Body of pancreas (tissue), 4 donors: Measurements from ENCODE around the gene POU2AF1. TPM values are rescaled to one million over a fixed set of nuclear protein-coding genes. Genes with fewer than 3 reads are reported as not detected.
A peak's percentile ranks its signal among the peaks of the same experiment; 100 is the strongest.

Source experiments
- ATAC-seq: fragments of 150-250 bp; one replicate; pipeline ENCODE4 v1.9.1; 2016
- DNase-seq, 4 donors: peaks; one replicate each; pipeline ENCODE4 v3.0.0-alpha.2; 2019
- H3K27ac ChIP-seq, 4 donors: fragments of 200-600 bp; sonication (generic); 1 replicate in 3 of 4; 2 replicates in 1 of 4; pipeline versions ENCODE4 v1.5.1 to v1.6.1; 2016 to 2019; ENCODE audit warnings: mild to moderate bottlenecking in 1 of 4, mixed read lengths in 1 of 4, moderate library complexity in 1 of 4
- H3K27me3 ChIP-seq, 2 donors: fragments of 200-600 bp; sonication (generic); one replicate each; pipeline ENCODE4 v1.6.0; 2016; ENCODE audit warnings: mild to moderate bottlenecking in 1 of 2
- H3K36me3 ChIP-seq, 2 donors: fragments of 200-600 bp; sonication (generic); replicated peaks in 1 of 2; 2 replicates each; pipeline ENCODE4 v1.5.1; 2016; ENCODE audit warnings: low read depth in 2 of 2; ENCODE audit not compliant: insufficient read depth in 1 of 2
- H3K4me1 ChIP-seq: fragments of 200-600 bp; sonication (generic); one replicate; pipeline ENCODE4 v1.6.0; 2016
- H3K4me3 ChIP-seq, 2 donors: fragments of 200-600 bp; sonication (generic); 1 replicate in 1 of 2; 2 replicates in 1 of 2; pipeline ENCODE4 v1.5.1; 2016 to 2019
- H3K9me3 ChIP-seq, 3 donors: fragments of 200-600 bp; sonication (generic); 1 replicate in 2 of 3; 2 replicates in 1 of 3; pipeline ENCODE4 v1.5.1; 2016
- CTCF ChIP-seq, 7 experiments: fragments of 450-650 bp in 4 of 7; fragments of 200-600 bp in 3 of 7; sonication (generic) in 3 of 7; IDR thresholded peaks; one replicate each; pipeline ENCODE4 v1.5.1; 2016 to 2019; ENCODE audit warnings: antibody characterized with exemption in 7 of 7
- POLR2A ChIP-seq, 3 donors: fragments of 450-650 bp; IDR thresholded peaks; one replicate each; pipeline ENCODE4 v1.6.1; 2016; ENCODE audit warnings: antibody characterized with exemption in 3 of 3, mild to moderate bottlenecking in 2 of 3
- WGBS, 2 donors: methylation state at CpG; one replicate each; pipeline ENCODE4 v1.1.5; 2017; 5-methylcytosine and 5-hydroxymethylcytosine counted together
- intact Hi-C: fragments of 100-400 bp; cut with DNase I; formaldehyde crosslinking; loops from one replicate; pipeline ENCODE4 v1.15.1; 2023
- total RNA-seq, 2 donors: library from RNA; depleted of rRNA; stranded (reverse); fragments of >200 nt; gene quantifications; one replicate each; pipeline ENCODE4 v1.1.0, GENCODE V29; 2016

The POU2AF1 gene
- total RNA-seq, 2 donors from 2014 or later = 8.9 TPM; not detected in 1

DNA sequence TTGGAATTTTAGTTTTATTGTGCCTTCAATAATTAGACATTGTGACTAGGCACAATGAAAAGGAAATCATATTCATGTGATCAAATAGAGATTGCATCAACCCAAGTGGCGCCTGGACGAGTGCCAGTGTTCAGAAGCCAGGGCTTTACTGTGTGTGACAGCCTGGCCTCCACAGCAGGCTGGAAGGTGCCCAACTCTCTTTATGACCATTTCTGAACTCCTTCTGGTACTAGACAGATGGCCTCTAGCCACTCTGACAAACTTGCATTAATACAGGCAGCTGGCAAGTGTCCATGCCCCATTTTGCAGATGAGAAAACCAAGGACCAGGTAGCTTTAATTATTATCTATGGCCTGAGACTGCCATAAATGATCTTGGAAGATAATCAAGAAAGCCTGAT, 8.3 kb upstream of the POU2AF1 start:
- DNase-seq = peak; percentile 95 to 98 (median 96)
- intact Hi-C loops = no loop called here
- Histone ChIP-seq H3K9me3 (no peaks in the 10 kb centered on the region), H3K27me3 (no peaks in the 10 kb centered on the region), H3K27ac (peak overlapping the region in 3 of 4 donors; percentile 14 to 73 (median 41)), H3K36me3 (no peaks in the 10 kb centered on the region), H3K4me3 (no peak overlapping the region), H3K4me1 (peaks cover 21% of the 10 kb centered on the region)
- TF ChIP-seq POLR2A (IDR thresholded peaks at IDR 0.05) (no peak), CTCF (IDR thresholded peaks at IDR 0.05) (no peak)
- ATAC-seq = peak; percentile 97
- WGBS, 2 donors = 15 to 30% methylated on average over 2 of the region's 2 CpGs

GRCh38 chr11:111386611-111387150, 7.6 kb upstream of the POU2AF1 start:
- 71 to 72% methylated on average over 4 of the region's 4 CpGs for WGBS, 2 donors
- no peaks in the 10 kb centered on the region for H3K27me3 ChIP-seq
- H3K27ac ChIP-seq = peak overlapping the region in 2 of 4 donors; percentile 41 to 73

DNA sequence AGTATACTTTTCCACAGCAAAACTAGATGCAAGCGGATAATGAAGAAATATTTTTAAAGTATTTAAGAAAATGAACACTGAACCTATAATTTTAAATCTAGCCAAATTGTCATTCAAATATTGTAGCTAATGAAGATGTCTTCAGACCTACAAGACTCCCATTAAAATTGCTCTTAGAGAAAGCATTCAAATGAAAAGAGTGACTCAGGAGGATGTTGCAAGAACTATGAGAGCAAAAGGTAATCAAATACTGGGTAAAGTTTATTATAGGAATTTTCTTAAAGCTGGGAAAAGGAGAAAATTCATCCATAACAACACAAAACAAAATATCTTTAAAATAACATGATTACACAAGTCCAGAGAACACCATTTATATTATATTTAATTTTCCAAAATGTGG, 5.4 kb upstream of the POU2AF1 start:
- no peak overlapping the region for H3K27ac ChIP-seq
- no peak for DNase-seq
- peaks cover 13% of the 10 kb centered on the region for H3K4me1 ChIP-seq
- no peak overlapping the region for H3K4me3 ChIP-seq
- no peak for ATAC-seq
- no peaks in the 10 kb centered on the region for H3K36me3 ChIP-seq
- H3K27me3 ChIP-seq = no peaks in the 10 kb centered on the region
- intact Hi-C loops = no loop called here
- 95 to 100% methylated on average over 1 of the region's 1 CpG for WGBS, 2 donors
- TF ChIP-seq CTCF (IDR thresholded peaks at IDR 0.05) (no peak), POLR2A (IDR thresholded peaks at IDR 0.05) (no peak)
- no peaks in the 10 kb centered on the region for H3K9me3 ChIP-seq

More at GRCh38 chr11:111386611-111387150, 7.6 kb upstream of the POU2AF1 start:
- Histone ChIP-seq H3K36me3 (no peaks in the 10 kb centered on the region), H3K4me3 (no peak overlapping the region), H3K4me1 (peaks cover 21% of the 10 kb centered on the region), H3K9me3 (no peaks in the 10 kb centered on the region)
- intact Hi-C loops = no loop called here
- ATAC-seq (peak; percentile 62), DNase-seq (no peak)
- no peak for TF ChIP-seq CTCF (IDR thresholded peaks at IDR 0.05)
- no peak for TF ChIP-seq POLR2A (IDR thresholded peaks at IDR 0.05)

DNA sequence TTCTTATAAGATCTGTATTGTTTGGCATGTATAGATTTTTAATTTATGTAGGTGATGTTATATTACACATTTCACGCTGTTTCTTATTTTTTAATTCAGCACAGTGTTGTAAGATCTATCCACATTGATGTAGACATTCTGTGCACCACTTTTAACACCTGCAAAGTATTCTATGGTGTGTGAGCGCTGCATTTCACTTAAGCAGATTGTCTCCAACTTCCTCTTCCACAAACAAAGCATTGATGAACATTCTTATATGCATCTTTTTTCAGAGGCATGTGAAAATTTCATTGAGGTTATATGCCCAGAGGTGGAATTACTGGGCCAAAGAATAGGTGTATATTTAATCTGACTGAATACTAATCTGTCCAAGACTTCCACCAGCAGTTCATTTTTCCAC, 3.4 kb upstream of the POU2AF1 start:
- ATAC-seq (no peak), DNase-seq (no peak)
- Histone ChIP-seq H3K36me3 (no peaks in the 10 kb centered on the region), H3K27ac (no peak overlapping the region), H3K4me3 (no peak overlapping the region), H3K27me3 (no peaks in the 10 kb centered on the region), H3K9me3 (no peaks in the 10 kb centered on the region), H3K4me1 (peaks cover 9% of the 10 kb centered on the region)
- intact Hi-C loops = no loop called here
- WGBS, 2 donors = 97 to 98% methylated on average over 2 of the region's 2 CpGs
- TF ChIP-seq CTCF (IDR thresholded peaks at IDR 0.05) (no peak), POLR2A (IDR thresholded peaks at IDR 0.05) (no peak)

- 86 to 90% methylated on average over 13 to 14 of the region's 14 CpGs for WGBS, 2 donors
- Histone ChIP-seq H3K27me3 (no peaks in the 10 kb centered on the region), H3K4me3 (no peak overlapping the region), H3K36me3 (no peaks in the 10 kb centered on the region), H3K4me1 (no peaks in the 10 kb centered on the region), H3K27ac (no peak overlapping the region), H3K9me3 (no peaks in the 10 kb centered on the region)
- DNase-seq = no peak
- intact Hi-C loops = no loop called here
- TF ChIP-seq POLR2A (IDR thresholded peaks at IDR 0.05) (no peak), CTCF (IDR thresholded peaks at IDR 0.05) (no peak)
- ATAC-seq = no peak
Measured at GRCh38 chr11:111379602-111380136, 594 bp upstream of the POU2AF1 start.
